GM06990 (cell line): ENCODE results near the gene LTBP2.
A peak's percentile ranks its signal among the peaks of the same experiment; 100 is the strongest.

Experiments used
- DNase-seq: peaks from one replicate; pipeline ENCODE4 v3.0.0-alpha.2; 2011; ENCODE audit not compliant: insufficient read length; ENCODE audit errors: extremely low read depth
- H3K27me3 ChIP-seq: replicated peaks from 2 replicates; pipeline ENCODE4 v1.6.0; 2011; ENCODE audit warnings: low read length; ENCODE audit not compliant: control insufficient read depth, insufficient read depth
- H3K36me3 ChIP-seq: 2 replicates; pipeline ENCODE4 v1.5.1; 2011; ENCODE audit warnings: low read length; ENCODE audit not compliant: control insufficient read depth, insufficient read depth
- H3K4me3 ChIP-seq: replicated peaks from 2 replicates; pipeline ENCODE4 v1.5.1; 2011; ENCODE audit warnings: low read depth, mild to moderate bottlenecking, control low read depth, low read length
- CTCF ChIP-seq: IDR thresholded peaks from 2 replicates; pipeline ENCODE4 v1.5.1; 2011; ENCODE audit warnings: low read length, control low read depth, mild to moderate bottlenecking, inconsistent platforms; ENCODE audit not compliant: insufficient read depth, poor library complexity, severe bottlenecking

The LTBP2 gene

GRCh38 chr14:74610866-74611649, 979 bp downstream of the LTBP2 start:
- Histone ChIP-seq H3K4me3 (no peak overlapping the region), H3K27me3 (no peaks in the 10 kb centered on the region; the same call in 1 of the 2 replicates), H3K36me3 (no peaks in the 10 kb centered on the region)
- DNase-seq: no peak
- no peak for TF ChIP-seq CTCF

- Histone ChIP-seq H3K27me3 (no peaks in the 10 kb centered on the region; the same call in 1 of the 2 replicates), H3K36me3 (no peaks in the 10 kb centered on the region), H3K4me3 (no peak overlapping the region)
- no peak for TF ChIP-seq CTCF
- DNase-seq: no peak
These were observed 1.7 kb downstream of the LTBP2 start for GRCh38 chr14:74610199-74610865.

- H3K36me3 ChIP-seq: no peaks in the 10 kb centered on the region
- TF ChIP-seq CTCF: no peak
- no peaks in the 10 kb centered on the region; the same call in 1 of the 2 replicates for H3K27me3 ChIP-seq
- H3K4me3 ChIP-seq: no peak overlapping the region
- DNase-seq: no peak
These were observed 2.3 kb downstream of the LTBP2 start for GRCh38 chr14:74609721-74610120.

GRCh38 chr14:74608959-74609611, 3.0 kb downstream of the LTBP2 start:
- H3K4me3 ChIP-seq: no peak overlapping the region
- DNase-seq: peak; percentile 72
- TF ChIP-seq CTCF: peak; percentile 93

GRCh38 chr14:74606727-74607126, 5.3 kb downstream of the LTBP2 start:
- DNase-seq: no peak
- Histone ChIP-seq H3K27me3 (no peaks in the 10 kb centered on the region), H3K4me3 (no peak overlapping the region), H3K36me3 (no peaks in the 10 kb centered on the region)
- no peak for TF ChIP-seq CTCF

More at GRCh38 chr14:74608959-74609611, 3.0 kb downstream of the LTBP2 start:
- Histone ChIP-seq H3K27me3 (no peaks in the 10 kb centered on the region; the same call in 1 of the 2 replicates), H3K36me3 (no peaks in the 10 kb centered on the region)
